GM12878 (cell line): ENCODE data around the gene FERMT1. TPM values are rescaled to one million over a fixed set of nuclear protein-coding genes. Genes with fewer than 3 reads are reported as not detected.

Source experiments
- ATAC-seq: fragments of 200-7000 bp; cut with Tn5 transposase; 3 replicates; pipeline ENCODE4 v1.9.1; 2020; ENCODE audit warnings: mild to moderate bottlenecking, moderate library complexity
- BruUV-seq: library from RNA; stranded (reverse); fragments of 400-500 nt; replicated peaks from 2 replicates; lab custom pipeline; 2021; lab: Mats Ljungman, UMichigan
- CTCF ChIA-PET: fragments of 300-600 bp; sonication (Branson Sonifier 250); formaldehyde crosslinking; extraction: SDS; loops from one replicate; lab custom pipeline; 2021; ENCODE audit warnings: inconsistent platforms; lab: Yijun Ruan, JAX
- POLR2A ChIA-PET: fragments of 350-600 bp; formaldehyde crosslinking; extraction: SDS; loops from one replicate; lab custom pipeline; 2021; ENCODE audit warnings: inconsistent platforms; lab: Charles Lee
- RAD21 ChIA-PET: fragments of 300-600 bp; sonication (Branson Sonifier 250); formaldehyde crosslinking; loops from one replicate; lab custom pipeline; 2023; ENCODE audit warnings: antibody characterized with exemption; ENCODE audit not compliant: unreplicated experiment; lab: Charles Lee
- SMC1A ChIA-PET: fragments of 300-600 bp; sonication (Branson Sonifier 250); formaldehyde crosslinking; loops from one replicate; lab custom pipeline; 2023; ENCODE audit not compliant: unreplicated experiment, uncharacterized antibody; lab: Charles Lee
- DNase-seq: peaks from one replicate; pipeline ENCODE4 v3.0.0-alpha.2; 2011; ENCODE audit warnings: low read depth, low spot score
- FAIRE-seq: peaks from 3 replicates; lab custom pipeline; 2011; peaks lifted over from hg19 to GRCh38; lab: Jason Lieb, UNC
- H2AFZ ChIP-seq: 2 replicates; pipeline ENCODE4 v1.6.0; 2011; ENCODE audit warnings: low read depth, low read length, control low read depth; ENCODE audit not compliant: control insufficient read depth
- H3K27ac ChIP-seq: 2 replicates; pipeline ENCODE4 v1.5.1; 2011; ENCODE audit warnings: control low read depth; ENCODE audit not compliant: control insufficient read depth, insufficient read depth
- H3K27me3 ChIP-seq, 2 experiments: replicated peaks in 1 of 2; 2 replicates each; pipeline versions ENCODE4 v1.6.0 to v1.6.1; 2011; ENCODE audit warnings: low read length in 1 of 2; ENCODE audit not compliant: control insufficient read depth in 2 of 2, insufficient read depth in 2 of 2
- H3K36me3 ChIP-seq, 2 experiments: 2 replicates each; pipeline ENCODE4 v1.5.1; 2011; ENCODE audit warnings: low read length in 1 of 2; ENCODE audit not compliant: control insufficient read depth in 2 of 2, insufficient read depth in 2 of 2
- H3K4me1 ChIP-seq: 2 replicates; pipeline ENCODE4 v1.6.1; 2011; ENCODE audit warnings: mild to moderate bottlenecking, low read length, moderate library complexity, mixed read lengths; ENCODE audit not compliant: control insufficient read depth, insufficient read depth
- H3K4me2 ChIP-seq: 2 replicates; pipeline ENCODE4 v1.6.0; 2011; ENCODE audit warnings: control low read depth; ENCODE audit not compliant: control insufficient read depth, insufficient read depth
- H3K4me3 ChIP-seq: fragments of 200-600 bp; sonication (generic); 2 replicates; pipeline ENCODE4 v1.5.1; 2016
- H3K79me2 ChIP-seq: 2 replicates; pipeline ENCODE4 v1.6.0; 2011; ENCODE audit warnings: low read length; ENCODE audit not compliant: control insufficient read depth, insufficient read depth
- H3K9ac ChIP-seq: 2 replicates; pipeline ENCODE4 v1.8.0; 2011; ENCODE audit warnings: low read length, control low read depth, mixed read lengths; ENCODE audit not compliant: control insufficient read depth, insufficient read depth
- H3K9me3 ChIP-seq: replicated peaks from 3 replicates; pipeline ENCODE4 v1.5.1; 2011; ENCODE audit warnings: mild to moderate bottlenecking, low read length; ENCODE audit not compliant: control insufficient read depth, insufficient read depth
- H4K20me1 ChIP-seq: 2 replicates; pipeline ENCODE4 v1.6.0; 2011; ENCODE audit not compliant: control insufficient read depth, insufficient read depth
- BHLHE40 ChIP-seq, 2 experiments: fragments of 450-650 bp in 1 of 2; IDR thresholded peaks; 2 replicates each; pipeline ENCODE4 v1.6.1; 2011 to 2017; ENCODE audit warnings: low read depth in 2 of 2, borderline replicate concordance in 1 of 2, improper control_type of control experiment in 1 of 2, low read length in 1 of 2, mild to moderate bottlenecking in 1 of 2
- JUNB ChIP-seq: IDR thresholded peaks from 2 replicates; pipeline ENCODE4 v1.6.1; 2016; ENCODE audit warnings: antibody characterized with exemption, mild to moderate bottlenecking
- NFIC ChIP-seq: IDR thresholded peaks from 2 replicates; pipeline ENCODE4 v1.6.1; 2012; ENCODE audit warnings: low read depth, mild to moderate bottlenecking, inconsistent platforms, low read length, moderate library complexity
- TCF12 ChIP-seq: IDR thresholded peaks from 2 replicates; pipeline ENCODE4 v1.6.1; 2011; ENCODE audit warnings: low read depth, mild to moderate bottlenecking, low read length
- WGBS: methylation state at CpG from one replicate; pipeline ENCODE4 v1.1.6; 2016; ENCODE audit warnings: low lambda C conversion rate; ENCODE audit not compliant: insufficient replicate concordance, insufficient coverage; ENCODE audit errors: missing lambda C conversion rate; 5-methylcytosine and 5-hydroxymethylcytosine counted together
- in situ Hi-C: fragments of 300-500 bp; cut with MboI; formaldehyde crosslinking; loops from 9 replicates; pipeline ENCODE4 v1.14.3; 2018; ENCODE audit warnings: mixed read lengths
- intact Hi-C: fragments of 100-400 bp; cut with micrococcal nuclease; formaldehyde crosslinking; loops from one replicate; pipeline ENCODE4 v1.14.2; 2022; ENCODE audit not compliant: unreplicated experiment
- polyA plus RNA-seq, 11 experiments: library from polyadenylated mRNA; depleted of rRNA in 4 of 11; unstranded in 6 of 11; stranded (reverse) in 5 of 11; fragments of >200 nt; fragmentation: Nextera tagmentation in 4 of 11; fragmentation: Illumina TruSeq in 1 of 11; extraction: Ambion mirVana in 4 of 11; extraction: Trizol in 1 of 11; gene quantifications; 1 replicate in 1 of 11; 2 replicates in 10 of 11; pipeline versions ENCODE4 v1.2.1 to v1.2.3, GENCODE V29; 2011 to 2016; ENCODE audit warnings: inconsistent platforms in 2 of 11, missing spikeins in 2 of 11, low read depth in 1 of 11
- total RNA-seq, 4 experiments: library from RNA; depleted of rRNA in 3 of 4; stranded (reverse); fragments of >200 nt in 3 of 4; fragmentation: Illumina TruSeq in 1 of 4; extraction: Trizol in 1 of 4; gene quantifications; 2 replicates each; pipeline versions ENCODE4 v1.2.1 to v1.2.3, GENCODE V29; 2013 to 2021
- TF ChIP-seq, protein P1 (sequence below): fragments of 450-650 bp; IDR thresholded peaks from 2 replicates; pipeline ENCODE4 v1.6.1; 2016; ENCODE audit warnings: mild to moderate bottlenecking, moderate library complexity, borderline replicate concordance
- TF ChIP-seq, protein P2 (sequence below), 3 experiments: IDR thresholded peaks in 2 of 3; conservative IDR thresholded peaks in 1 of 3; 2 replicates each; pipeline ENCODE4 v1.5.1; 2011; ENCODE audit warnings: low read depth in 3 of 3, low read length in 3 of 3, mild to moderate bottlenecking in 3 of 3, control low read depth in 2 of 3, moderate library complexity in 2 of 3, inconsistent platforms in 1 of 3, mixed read lengths in 1 of 3; ENCODE audit not compliant: control insufficient read depth in 2 of 3, insufficient read depth in 1 of 3; ENCODE audit errors: extremely low read depth in 1 of 3
- TF ChIP-seq, protein P3 (sequence below): IDR thresholded peaks from 2 replicates; pipeline ENCODE4 v1.6.1; 2011; ENCODE audit warnings: borderline replicate concordance, low read depth, mild to moderate bottlenecking, moderate library complexity, mixed read lengths, low read length; ENCODE audit not compliant: insufficient read depth; ENCODE audit errors: extremely low read length

Gene FERMT1
- total and polyA plus RNA-seq, 10 of the 15 experiments (the other 5 are each of a cell fraction or from before 2014, with no cell fraction given) = 0.04 to 3.1 (median 0.45) TPM

DNA sequence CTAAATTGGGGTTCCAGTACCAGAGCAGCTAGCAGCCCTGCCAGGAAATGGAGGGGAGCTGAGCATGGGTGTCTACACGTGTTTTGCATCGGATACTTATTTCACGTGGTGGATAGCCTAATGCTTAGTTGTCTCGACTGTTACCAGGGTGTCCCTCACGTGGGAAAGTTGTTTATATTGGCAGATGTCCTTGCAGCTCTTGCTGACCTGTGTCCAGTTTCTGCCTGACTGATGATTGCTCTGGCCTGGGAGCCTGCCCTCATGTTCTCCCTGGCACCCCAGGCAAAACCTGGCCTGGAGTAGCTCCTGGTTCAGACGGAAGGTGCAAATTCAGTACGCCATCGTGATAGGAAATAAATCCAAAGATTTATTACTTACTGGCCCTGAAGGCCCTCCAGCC, 11.8 kb upstream of the FERMT1 start:
- ChIA-PET RAD21 (no interaction called here), POLR2A (no interaction called here), CTCF (no interaction called here), SMC1A (no interaction called here)
- in situ Hi-C loops (no loop called here), intact Hi-C loops (no loop called here)
- H3K4me2 ChIP-seq = no peak overlapping the region
- no peak overlapping the region for H2AFZ ChIP-seq
- peaks cover 0 to 2% of the 10 kb centered on the region in 2 experiments; a peak in 1 of 4 replicates for H3K27me3 ChIP-seq
- no TSS peak for BruUV-seq
- no peak for TF ChIP-seq NFIC
- TF ChIP-seq JUNB = no peak
- TF ChIP-seq, protein P1, sequence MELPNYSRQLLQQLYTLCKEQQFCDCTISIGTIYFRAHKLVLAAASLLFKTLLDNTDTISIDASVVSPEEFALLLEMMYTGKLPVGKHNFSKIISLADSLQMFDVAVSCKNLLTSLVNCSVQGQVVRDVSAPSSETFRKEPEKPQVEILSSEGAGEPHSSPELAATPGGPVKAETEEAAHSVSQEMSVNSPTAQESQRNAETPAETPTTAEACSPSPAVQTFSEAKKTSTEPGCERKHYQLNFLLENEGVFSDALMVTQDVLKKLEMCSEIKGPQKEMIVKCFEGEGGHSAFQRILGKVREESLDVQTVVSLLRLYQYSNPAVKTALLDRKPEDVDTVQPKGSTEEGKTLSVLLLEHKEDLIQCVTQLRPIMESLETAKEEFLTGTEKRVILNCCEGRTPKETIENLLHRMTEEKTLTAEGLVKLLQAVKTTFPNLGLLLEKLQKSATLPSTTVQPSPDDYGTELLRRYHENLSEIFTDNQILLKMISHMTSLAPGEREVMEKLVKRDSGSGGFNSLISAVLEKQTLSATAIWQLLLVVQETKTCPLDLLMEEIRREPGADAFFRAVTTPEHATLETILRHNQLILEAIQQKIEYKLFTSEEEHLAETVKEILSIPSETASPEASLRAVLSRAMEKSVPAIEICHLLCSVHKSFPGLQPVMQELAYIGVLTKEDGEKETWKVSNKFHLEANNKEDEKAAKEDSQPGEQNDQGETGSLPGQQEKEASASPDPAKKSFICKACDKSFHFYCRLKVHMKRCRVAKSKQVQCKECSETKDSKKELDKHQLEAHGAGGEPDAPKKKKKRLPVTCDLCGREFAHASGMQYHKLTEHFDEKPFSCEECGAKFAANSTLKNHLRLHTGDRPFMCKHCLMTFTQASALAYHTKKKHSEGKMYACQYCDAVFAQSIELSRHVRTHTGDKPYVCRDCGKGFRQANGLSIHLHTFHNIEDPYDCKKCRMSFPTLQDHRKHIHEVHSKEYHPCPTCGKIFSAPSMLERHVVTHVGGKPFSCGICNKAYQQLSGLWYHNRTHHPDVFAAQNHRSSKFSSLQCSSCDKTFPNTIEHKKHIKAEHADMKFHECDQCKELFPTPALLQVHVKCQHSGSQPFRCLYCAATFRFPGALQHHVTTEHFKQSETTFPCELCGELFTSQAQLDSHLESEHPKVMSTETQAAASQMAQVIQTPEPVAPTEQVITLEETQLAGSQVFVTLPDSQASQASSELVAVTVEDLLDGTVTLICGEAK = no peak
- TF ChIP-seq, protein P2, sequence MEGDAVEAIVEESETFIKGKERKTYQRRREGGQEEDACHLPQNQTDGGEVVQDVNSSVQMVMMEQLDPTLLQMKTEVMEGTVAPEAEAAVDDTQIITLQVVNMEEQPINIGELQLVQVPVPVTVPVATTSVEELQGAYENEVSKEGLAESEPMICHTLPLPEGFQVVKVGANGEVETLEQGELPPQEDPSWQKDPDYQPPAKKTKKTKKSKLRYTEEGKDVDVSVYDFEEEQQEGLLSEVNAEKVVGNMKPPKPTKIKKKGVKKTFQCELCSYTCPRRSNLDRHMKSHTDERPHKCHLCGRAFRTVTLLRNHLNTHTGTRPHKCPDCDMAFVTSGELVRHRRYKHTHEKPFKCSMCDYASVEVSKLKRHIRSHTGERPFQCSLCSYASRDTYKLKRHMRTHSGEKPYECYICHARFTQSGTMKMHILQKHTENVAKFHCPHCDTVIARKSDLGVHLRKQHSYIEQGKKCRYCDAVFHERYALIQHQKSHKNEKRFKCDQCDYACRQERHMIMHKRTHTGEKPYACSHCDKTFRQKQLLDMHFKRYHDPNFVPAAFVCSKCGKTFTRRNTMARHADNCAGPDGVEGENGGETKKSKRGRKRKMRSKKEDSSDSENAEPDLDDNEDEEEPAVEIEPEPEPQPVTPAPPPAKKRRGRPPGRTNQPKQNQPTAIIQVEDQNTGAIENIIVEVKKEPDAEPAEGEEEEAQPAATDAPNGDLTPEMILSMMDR (IDR thresholded peaks at IDR 0.05 in 2 of 3, conservative IDR thresholded peaks at IDR 0.05 in 1 of 3; ENCODE audit: control insufficient read depth in 2 of 3, extremely low read depth in 1 of 3, insufficient read depth in 1 of 3, low read depth in 3 of 3, low read length in 3 of 3) = no peak
- TF ChIP-seq, protein P3, sequence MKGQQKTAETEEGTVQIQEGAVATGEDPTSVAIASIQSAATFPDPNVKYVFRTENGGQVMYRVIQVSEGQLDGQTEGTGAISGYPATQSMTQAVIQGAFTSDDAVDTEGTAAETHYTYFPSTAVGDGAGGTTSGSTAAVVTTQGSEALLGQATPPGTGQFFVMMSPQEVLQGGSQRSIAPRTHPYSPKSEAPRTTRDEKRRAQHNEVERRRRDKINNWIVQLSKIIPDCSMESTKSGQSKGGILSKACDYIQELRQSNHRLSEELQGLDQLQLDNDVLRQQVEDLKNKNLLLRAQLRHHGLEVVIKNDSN = no peak
- TF ChIP-seq BHLHE40 (IDR thresholded peaks at IDR 0.05; ENCODE audit: borderline replicate concordance in 1 of 2, low read depth in 2 of 2, low read length in 1 of 2) = no peak
- no peak for TF ChIP-seq TCF12
- 36% methylated on average over 8 of the region's 8 CpGs for WGBS
- H3K4me1 ChIP-seq = no peaks in the 10 kb centered on the region
- no peak overlapping the region for H3K4me3 ChIP-seq
- no peak for ATAC-seq
- H3K9ac ChIP-seq = no peak overlapping the region
- H3K79me2 ChIP-seq = no peaks in the 10 kb centered on the region
- no peaks in the 10 kb centered on the region for H3K9me3 ChIP-seq
- DNase-seq = no peak
- H4K20me1 ChIP-seq = no peaks in the 10 kb centered on the region
- no peak for FAIRE-seq
- no peak overlapping the region for H3K27ac ChIP-seq
- H3K36me3 ChIP-seq = no peaks in the 10 kb centered on the region
